HepG2 (cell line): Measurements from ENCODE around the gene RPS23. TPM values are rescaled to one million over a fixed set of nuclear protein-coding genes. Genes with fewer than 3 reads are reported as not detected.

Experiments used
- ATAC-seq: fragments of 200-7000 bp; cut with Tn5 transposase; 3 replicates; pipeline ENCODE4 v1.9.1; 2020; ENCODE audit warnings: mild to moderate bottlenecking, moderate library complexity
- BruUV-seq: library from RNA; stranded (reverse); fragments of 400-500 nt; replicated peaks from 2 replicates; lab custom pipeline; 2021; lab: Mats Ljungman, UMichigan
- CTCF ChIA-PET: fragments of 300-600 bp; formaldehyde crosslinking; extraction: SDS; loops from one replicate; lab custom pipeline; 2021; ENCODE audit warnings: low total read pairs, inconsistent platforms, low intra/inter-chr PET ratio; lab: Yijun Ruan, JAX
- POLR2A ChIA-PET: fragments of 350-600 bp; sonication (Branson Sonifier 250); formaldehyde crosslinking; loops from one replicate; lab custom pipeline; 2020; ENCODE audit warnings: antibody characterized with exemption, inconsistent platforms; lab: Yijun Ruan, JAX
- DNase-seq: peaks from one replicate; pipeline ENCODE4 v3.0.0-alpha.2; 2015; ENCODE audit warnings: low spot score
- FAIRE-seq: peaks from 3 replicates; lab custom pipeline; 2011; peaks lifted over from hg19 to GRCh38; lab: Jason Lieb, UNC
- H2AFZ ChIP-seq: one replicate; pipeline ENCODE4 v1.6.1; 2011; ENCODE audit warnings: low read length, inconsistent platforms
- H3K27ac ChIP-seq: fragments of 300-600 bp; 3 replicates; pipeline ENCODE4 v1.8.0; 2011; ENCODE audit warnings: mixed run types, mild to moderate bottlenecking, mixed read lengths, low read length, inconsistent platforms; ENCODE audit not compliant: insufficient read depth; ENCODE audit errors: extremely low read length
- H3K27me3 ChIP-seq, 2 experiments: fragments of 200-600 bp in 1 of 2; 2 replicates in 1 of 2; 3 replicates in 1 of 2; pipeline versions ENCODE4 v1.6.0 to v1.8.0; 2011; ENCODE audit warnings: low read length in 2 of 2, mild to moderate bottlenecking in 2 of 2, moderate library complexity in 2 of 2, inconsistent platforms in 1 of 2; ENCODE audit not compliant: insufficient read depth in 2 of 2, control insufficient read depth in 1 of 2
- H3K36me3 ChIP-seq, 2 experiments: fragments of 200-600 bp in 1 of 2; replicated peaks in 1 of 2; 2 replicates in 1 of 2; 3 replicates in 1 of 2; pipeline versions ENCODE4 v1.5.1 to v1.8.0; 2011; ENCODE audit warnings: low read length in 2 of 2, inconsistent platforms in 1 of 2; ENCODE audit not compliant: insufficient read depth in 2 of 2, control insufficient read depth in 1 of 2
- H3K4me1 ChIP-seq: 2 replicates; pipeline ENCODE4 v1.5.1; 2012; ENCODE audit warnings: low read length, inconsistent platforms; ENCODE audit not compliant: insufficient read depth
- H3K4me2 ChIP-seq: 2 replicates; pipeline ENCODE4 v1.6.0; 2011; ENCODE audit warnings: low read depth, low read length, inconsistent platforms
- H3K4me3 ChIP-seq, 3 experiments: fragments of 200-600 bp in 1 of 3; sonication (generic), shearing (Covaris generic) in 1 of 3; replicated peaks in 1 of 3; 2 replicates each; pipeline ENCODE4 v1.5.1; 2011 to 2016; ENCODE audit warnings: low read length in 3 of 3, inconsistent platforms in 2 of 3, low read depth in 2 of 3, mild to moderate bottlenecking in 2 of 3, control low read depth in 1 of 3, mixed read lengths in 1 of 3; ENCODE audit not compliant: insufficient read depth in 1 of 3
- H3K79me2 ChIP-seq: one replicate; pipeline ENCODE4 v1.6.1; 2011; ENCODE audit warnings: low read length, inconsistent platforms; ENCODE audit not compliant: insufficient read depth
- H3K9ac ChIP-seq: 2 replicates; pipeline ENCODE4 v1.6.0; 2011; ENCODE audit warnings: mild to moderate bottlenecking, low read depth, low read length, inconsistent platforms; ENCODE audit not compliant: insufficient read depth
- H3K9me3 ChIP-seq: 2 replicates; pipeline ENCODE4 v1.5.1; 2012; ENCODE audit warnings: mild to moderate bottlenecking, low read length
- H4K20me1 ChIP-seq: 2 replicates; pipeline ENCODE4 v1.6.0; 2011; ENCODE audit warnings: inconsistent platforms, mild to moderate bottlenecking, low read length, moderate library complexity; ENCODE audit not compliant: insufficient read depth
- DNMT1 ChIP-seq: sonication (generic); formaldehyde crosslinking; IDR thresholded peaks from 2 replicates; pipeline ENCODE4 v1.5.1; 2020; ENCODE audit warnings: mild to moderate bottlenecking, missing genetic modification reagents
- FOSL2 ChIP-seq: sonication (generic); formaldehyde crosslinking; IDR thresholded peaks from 2 replicates; pipeline ENCODE4 v1.4.0; 2020; ENCODE audit warnings: missing genetic modification reagents
- FOXM1 ChIP-seq: sonication (generic); formaldehyde crosslinking; IDR thresholded peaks from 2 replicates; pipeline ENCODE4 v1.5.0; 2020; ENCODE audit warnings: missing genetic modification reagents
- HHEX ChIP-seq: IDR thresholded peaks from 2 replicates; pipeline ENCODE4 v1.6.1; 2016; ENCODE audit warnings: control low read depth
- MAF1 ChIP-seq: sonication (generic); formaldehyde crosslinking; IDR thresholded peaks from 2 replicates; pipeline ENCODE4 v1.5.0; 2020; ENCODE audit warnings: missing genetic modification reagents, borderline replicate concordance
- NBN ChIP-seq: fragments of 450-650 bp; conservative IDR thresholded peaks from 2 replicates; pipeline ENCODE4 v1.6.1; 2017
- NR2C2 ChIP-seq: sonication (generic); formaldehyde crosslinking; IDR thresholded peaks from 2 replicates; pipeline ENCODE4 v1.4.0; 2020; ENCODE audit warnings: missing genetic modification reagents, mild to moderate bottlenecking, moderate library complexity, borderline replicate concordance
- SAP130 ChIP-seq: IDR thresholded peaks from 2 replicates; pipeline ENCODE4 v1.6.1; 2016; ENCODE audit warnings: low read depth
- SETDB1 ChIP-seq: sonication (generic); formaldehyde crosslinking; IDR thresholded peaks from 2 replicates; pipeline ENCODE4 v1.5.1; 2020; ENCODE audit warnings: missing genetic modification reagents, mild to moderate bottlenecking, borderline replicate concordance
- ZBTB1 ChIP-seq: sonication (generic); formaldehyde crosslinking; IDR thresholded peaks from 2 replicates; pipeline ENCODE4 v1.4.0; 2020; ENCODE audit warnings: missing genetic modification reagents, borderline replicate concordance
- ZIK1 ChIP-seq: sonication (generic); formaldehyde crosslinking; IDR thresholded peaks from 2 replicates; pipeline ENCODE4 v1.5.0; 2020; ENCODE audit warnings: mild to moderate bottlenecking, low read depth, missing genetic modification reagents, borderline replicate concordance
- ZNF12 ChIP-seq: sonication (generic); formaldehyde crosslinking; IDR thresholded peaks from 2 replicates; pipeline ENCODE4 v1.5.0; 2020; ENCODE audit warnings: missing genetic modification reagents
- ZNF232 ChIP-seq: sonication (generic); formaldehyde crosslinking; IDR thresholded peaks from 2 replicates; pipeline ENCODE4 v1.4.0; 2020; ENCODE audit warnings: missing genetic modification reagents, borderline replicate concordance
- ZNF333 ChIP-seq: sonication (generic); formaldehyde crosslinking; IDR thresholded peaks from 2 replicates; pipeline ENCODE4 v1.4.0; 2020; ENCODE audit warnings: mild to moderate bottlenecking, missing genetic modification reagents, borderline replicate concordance
- ZNF713 ChIP-seq: sonication (generic); formaldehyde crosslinking; IDR thresholded peaks from 2 replicates; pipeline ENCODE4 v1.4.0; 2020; ENCODE audit warnings: mild to moderate bottlenecking, missing genetic modification reagents
- ZNF724P ChIP-seq: sonication (generic); formaldehyde crosslinking; IDR thresholded peaks from 2 replicates; pipeline ENCODE4 v1.8.0; 2022; ENCODE audit warnings: missing genetic modification reagents, borderline replicate concordance
- WGBS: methylation state at CpG from one replicate; pipeline ENCODE4 v1.1.6; 2017; ENCODE audit warnings: low lambda C conversion rate; 5-methylcytosine and 5-hydroxymethylcytosine counted together
- in situ Hi-C: cut with HindIII; loops from 2 replicates; pipeline ENCODE4 v1.10.0; 2017; ENCODE audit warnings: low pct_unique_long_range_greater_than_20kb; ENCODE audit not compliant: extremely low pct_ligation_motif_present
- intact Hi-C: fragments of 100-400 bp; cut with micrococcal nuclease; formaldehyde crosslinking; loops from one replicate; pipeline ENCODE4 v1.10.0; 2022; ENCODE audit not compliant: unreplicated experiment
- polyA plus RNA-seq, 8 experiments: library from polyadenylated mRNA; depleted of rRNA in 3 of 8; stranded (reverse) in 7 of 8; unstranded in 1 of 8; fragments of >200 nt; fragmentation: Illumina TruSeq in 4 of 8; extraction: Trizol in 4 of 8; gene quantifications; 2 replicates each; pipeline versions ENCODE4 v1.2.1 to v1.2.3, GENCODE V29; 2011 to 2016; ENCODE audit warnings: low read depth in 4 of 8, missing spikeins in 1 of 8, mixed read lengths in 1 of 8; ENCODE audit not compliant: insufficient read depth in 1 of 8
- total RNA-seq, 5 experiments: library from RNA; depleted of rRNA; stranded (reverse); fragments of >200 nt; fragmentation: Illumina TruSeq; extraction: Trizol; gene quantifications; 2 replicates each; pipeline ENCODE4 v1.2.3, GENCODE V29; 2016; ENCODE audit warnings: low read depth in 1 of 5
- TF ChIP-seq, protein P1 (sequence below): sonication (generic); formaldehyde crosslinking; IDR thresholded peaks from 2 replicates; pipeline ENCODE4 v1.5.0; 2020; ENCODE audit warnings: mild to moderate bottlenecking, missing genetic modification reagents
- TF ChIP-seq, protein P2 (sequence below): sonication (generic); formaldehyde crosslinking; IDR thresholded peaks from 2 replicates; pipeline ENCODE4 v1.9.0; 2021; ENCODE audit warnings: missing genetic modification reagents, mild to moderate bottlenecking, borderline replicate concordance
- TF ChIP-seq, protein P3 (sequence below): sonication (generic); formaldehyde crosslinking; IDR thresholded peaks from 2 replicates; pipeline ENCODE4 v1.4.0; 2020; ENCODE audit warnings: missing genetic modification reagents, borderline replicate concordance
- TF ChIP-seq, protein P4 (sequence below), 2 experiments: fragments of 450-650 bp in 1 of 2; sonication (generic) in 1 of 2; formaldehyde crosslinking; IDR thresholded peaks; 2 replicates each; pipeline versions ENCODE4 v1.5.0 to v1.8.0; 2020 to 2022; ENCODE audit warnings: mild to moderate bottlenecking in 1 of 2, missing genetic modification reagents in 1 of 2

RPS23 gene
- total and polyA plus RNA-seq, 2 of the 13 experiments (the other 11 are each of a cell fraction or from before 2014, with no cell fraction given), result 3,088 to 3,235 TPM

DNA sequence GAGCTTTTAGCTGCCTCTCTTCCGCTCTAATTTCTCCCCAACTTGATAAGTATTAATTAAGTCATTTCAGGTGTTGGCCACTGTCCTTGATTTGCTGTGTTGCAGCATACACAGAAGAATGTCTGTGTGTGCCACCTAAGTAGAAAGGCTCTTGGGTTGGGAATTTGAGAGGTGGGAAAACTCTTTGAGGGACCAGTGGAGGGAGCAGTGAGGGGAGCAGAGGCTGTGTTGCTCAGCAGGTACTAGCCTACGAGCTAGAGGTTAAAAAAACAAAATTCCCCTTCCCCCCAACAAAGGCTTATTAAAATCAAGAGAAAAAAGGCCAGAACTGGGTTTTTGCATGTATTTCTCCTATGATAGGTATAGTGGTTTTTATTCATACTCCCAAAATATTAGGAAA lies 20.9 kb downstream of the RPS23 start:
- H3K9me3 ChIP-seq, result no peaks in the 10 kb centered on the region
- intact Hi-C loops, result no loop called here
- no peak overlapping the region for H3K4me2 ChIP-seq
- H3K4me3 ChIP-seq, result no peak overlapping the region
- FAIRE-seq, result no peak
- no peaks in the 10 kb centered on the region for H3K79me2 ChIP-seq
- BruUV-seq, result no TSS peak
- 69% methylated on average over 2 of the region's 2 CpGs for WGBS
- no peak for TF ChIP-seq DNMT1 (CRISPR knock-in tag)
- TF ChIP-seq, protein P1, sequence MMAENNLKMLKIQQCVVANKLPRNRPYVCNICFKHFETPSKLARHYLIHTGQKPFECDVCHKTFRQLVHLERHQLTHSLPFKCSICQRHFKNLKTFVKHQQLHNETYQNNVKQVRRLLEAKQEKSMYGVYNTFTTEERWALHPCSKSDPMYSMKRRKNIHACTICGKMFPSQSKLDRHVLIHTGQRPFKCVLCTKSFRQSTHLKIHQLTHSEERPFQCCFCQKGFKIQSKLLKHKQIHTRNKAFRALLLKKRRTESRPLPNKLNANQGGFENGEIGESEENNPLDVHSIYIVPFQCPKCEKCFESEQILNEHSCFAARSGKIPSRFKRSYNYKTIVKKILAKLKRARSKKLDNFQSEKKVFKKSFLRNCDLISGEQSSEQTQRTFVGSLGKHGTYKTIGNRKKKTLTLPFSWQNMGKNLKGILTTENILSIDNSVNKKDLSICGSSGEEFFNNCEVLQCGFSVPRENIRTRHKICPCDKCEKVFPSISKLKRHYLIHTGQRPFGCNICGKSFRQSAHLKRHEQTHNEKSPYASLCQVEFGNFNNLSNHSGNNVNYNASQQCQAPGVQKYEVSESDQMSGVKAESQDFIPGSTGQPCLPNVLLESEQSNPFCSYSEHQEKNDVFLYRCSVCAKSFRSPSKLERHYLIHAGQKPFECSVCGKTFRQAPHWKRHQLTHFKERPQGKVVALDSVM (CRISPR knock-in tag), result no peak
- no peak for TF ChIP-seq ZNF713 (CRISPR knock-in tag)
- TF ChIP-seq ZNF12 (CRISPR knock-in tag), result no peak
- TF ChIP-seq, protein P2, sequence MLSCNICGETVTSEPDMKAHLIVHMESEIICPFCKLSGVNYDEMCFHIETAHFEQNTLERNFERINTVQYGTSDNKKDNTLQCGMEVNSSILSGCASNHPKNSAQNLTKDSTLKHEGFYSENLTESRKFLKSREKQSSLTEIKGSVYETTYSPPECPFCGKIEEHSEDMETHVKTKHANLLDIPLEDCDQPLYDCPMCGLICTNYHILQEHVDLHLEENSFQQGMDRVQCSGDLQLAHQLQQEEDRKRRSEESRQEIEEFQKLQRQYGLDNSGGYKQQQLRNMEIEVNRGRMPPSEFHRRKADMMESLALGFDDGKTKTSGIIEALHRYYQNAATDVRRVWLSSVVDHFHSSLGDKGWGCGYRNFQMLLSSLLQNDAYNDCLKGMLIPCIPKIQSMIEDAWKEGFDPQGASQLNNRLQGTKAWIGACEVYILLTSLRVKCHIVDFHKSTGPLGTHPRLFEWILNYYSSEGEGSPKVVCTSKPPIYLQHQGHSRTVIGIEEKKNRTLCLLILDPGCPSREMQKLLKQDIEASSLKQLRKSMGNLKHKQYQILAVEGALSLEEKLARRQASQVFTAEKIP (CRISPR knock-in tag), result no peak
- TF ChIP-seq ZBTB1, result no peak
- no peak for TF ChIP-seq ZNF232 (CRISPR knock-in tag)
- no peak for TF ChIP-seq NBN
- TF ChIP-seq ZNF333 (CRISPR knock-in tag), result no peak
- TF ChIP-seq FOXM1, result no peak
- TF ChIP-seq SAP130 (CRISPR knock-in tag), result no peak
- no peak for TF ChIP-seq HHEX (CRISPR knock-in tag)
- no peak for TF ChIP-seq NR2C2 (CRISPR knock-in tag)
- TF ChIP-seq FOSL2 (CRISPR knock-in tag), result no peak
- TF ChIP-seq, protein P3, sequence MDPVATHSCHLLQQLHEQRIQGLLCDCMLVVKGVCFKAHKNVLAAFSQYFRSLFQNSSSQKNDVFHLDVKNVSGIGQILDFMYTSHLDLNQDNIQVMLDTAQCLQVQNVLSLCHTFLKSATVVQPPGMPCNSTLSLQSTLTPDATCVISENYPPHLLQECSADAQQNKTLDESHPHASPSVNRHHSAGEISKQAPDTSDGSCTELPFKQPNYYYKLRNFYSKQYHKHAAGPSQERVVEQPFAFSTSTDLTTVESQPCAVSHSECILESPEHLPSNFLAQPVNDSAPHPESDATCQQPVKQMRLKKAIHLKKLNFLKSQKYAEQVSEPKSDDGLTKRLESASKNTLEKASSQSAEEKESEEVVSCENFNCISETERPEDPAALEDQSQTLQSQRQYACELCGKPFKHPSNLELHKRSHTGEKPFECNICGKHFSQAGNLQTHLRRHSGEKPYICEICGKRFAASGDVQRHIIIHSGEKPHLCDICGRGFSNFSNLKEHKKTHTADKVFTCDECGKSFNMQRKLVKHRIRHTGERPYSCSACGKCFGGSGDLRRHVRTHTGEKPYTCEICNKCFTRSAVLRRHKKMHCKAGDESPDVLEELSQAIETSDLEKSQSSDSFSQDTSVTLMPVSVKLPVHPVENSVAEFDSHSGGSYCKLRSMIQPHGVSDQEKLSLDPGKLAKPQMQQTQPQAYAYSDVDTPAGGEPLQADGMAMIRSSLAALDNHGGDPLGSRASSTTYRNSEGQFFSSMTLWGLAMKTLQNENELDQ (CRISPR knock-in tag), result no peak
- TF ChIP-seq MAF1, result no peak
- TF ChIP-seq, protein P4, sequence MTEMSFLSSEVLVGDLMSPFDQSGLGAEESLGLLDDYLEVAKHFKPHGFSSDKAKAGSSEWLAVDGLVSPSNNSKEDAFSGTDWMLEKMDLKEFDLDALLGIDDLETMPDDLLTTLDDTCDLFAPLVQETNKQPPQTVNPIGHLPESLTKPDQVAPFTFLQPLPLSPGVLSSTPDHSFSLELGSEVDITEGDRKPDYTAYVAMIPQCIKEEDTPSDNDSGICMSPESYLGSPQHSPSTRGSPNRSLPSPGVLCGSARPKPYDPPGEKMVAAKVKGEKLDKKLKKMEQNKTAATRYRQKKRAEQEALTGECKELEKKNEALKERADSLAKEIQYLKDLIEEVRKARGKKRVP (CRISPR knock-in tag; IDR thresholded peaks at IDR 0.05), result no peak
- TF ChIP-seq ZIK1, result no peak
- TF ChIP-seq ZNF724P (CRISPR knock-in tag), result no peak
- TF ChIP-seq SETDB1 (CRISPR knock-in tag), result no peak
- TF ChIP-seq, all 625 proteins: peak for 0
- Histone ChIP-seq H3K27ac (no peak overlapping the region), H2AFZ (no peak overlapping the region), H4K20me1 (no peaks in the 10 kb centered on the region), H3K36me3 (no peaks in the 10 kb centered on the region), H3K27me3 (no peaks in the 10 kb centered on the region), H3K9ac (no peak overlapping the region), H3K4me1 (no peaks in the 10 kb centered on the region)
- no peak for ATAC-seq
- DNase-seq, result no peak
- ChIA-PET POLR2A (no interaction called here), CTCF (no interaction called here)
- in situ Hi-C loops, result no loop called here
